ENCODE measurements around the gene ROBO2. TPM values are rescaled to one million over a fixed set of nuclear protein-coding genes. Genes with fewer than 3 reads are reported as not detected.

The ROBO2 gene
- total and polyA plus RNA-seq, 2 experiments from 2014 or later = 1.5 to 7.8 TPM

GRCh38 chr3:77324105-77324504, 284.2 kb downstream of the ROBO2 start:
- no peak for TF ChIP-seq ETS1 (IDR thresholded peaks at IDR 0.05)
- Mint-ChIP-seq H3K36me3 (ENCODE audit: low read depth) (no peaks in the 10 kb centered on the region), H3K27ac (no peak overlapping the region), H3K4me1 (peaks cover 5% of the 10 kb centered on the region; the same call in 2 of the 3 replicates), H3K4me3 (no peak overlapping the region), H3K9me3 (no peaks in the 10 kb centered on the region), H3K27me3 (ENCODE audit: insufficient read depth, low read depth, poor library complexity) (no peaks in the 10 kb centered on the region)
- DNase-seq (ENCODE audit: low spot score) (no peak), ATAC-seq (no peak)
- H3K4me1 ChIP-seq (ENCODE audit: insufficient read depth) = no peaks in the 10 kb centered on the region; the same call in 1 of the 2 replicates
- H3K27ac ChIP-seq (ENCODE audit: low read depth) = no peak overlapping the region
- H3K36me3 ChIP-seq (ENCODE audit: insufficient read depth) = no peaks in the 10 kb centered on the region
- no peak overlapping the region for H3K4me3 ChIP-seq
- no peak overlapping the region for H2AFZ ChIP-seq
- no peaks in the 10 kb centered on the region; the same call in 1 of the 2 replicates for H3K9me2 ChIP-seq (ENCODE audit: insufficient read depth)
- H3K27me3 ChIP-seq (ENCODE audit: insufficient read depth) = no peaks in the 10 kb centered on the region
- H3K79me2 ChIP-seq (replicated peaks; ENCODE audit: insufficient read depth) = no peaks in the 10 kb centered on the region
- no peaks in the 10 kb centered on the region for H3F3A ChIP-seq (replicated peaks; ENCODE audit: low read depth)
- no peaks in the 10 kb centered on the region for H4K20me1 ChIP-seq (replicated peaks; ENCODE audit: insufficient read depth)
- H3K4me2 ChIP-seq = no peak overlapping the region

- H3K27me3 Mint-ChIP-seq (ENCODE audit: insufficient read depth, low read depth, poor library complexity) = no peaks in the 10 kb centered on the region
- Histone ChIP-seq H3K27ac (ENCODE audit: low read depth) (no peak overlapping the region), H3K4me3 (no peak overlapping the region), H3K27me3 (ENCODE audit: insufficient read depth) (no peaks in the 10 kb centered on the region), H3K4me1 (ENCODE audit: insufficient read depth) (no peaks in the 10 kb centered on the region; the same call in 1 of the 2 replicates), H3F3A (replicated peaks; ENCODE audit: low read depth) (no peaks in the 10 kb centered on the region), H4K20me1 (replicated peaks; ENCODE audit: insufficient read depth) (no peaks in the 10 kb centered on the region), H2AFZ (no peak overlapping the region), H3K36me3 (ENCODE audit: insufficient read depth) (no peaks in the 10 kb centered on the region), H3K4me2 (no peak overlapping the region), H3K79me2 (replicated peaks; ENCODE audit: insufficient read depth) (no peaks in the 10 kb centered on the region), H3K9me2 (ENCODE audit: insufficient read depth) (no peaks in the 10 kb centered on the region; the same call in 1 of the 2 replicates)
- no peak overlapping the region for H3K4me3 Mint-ChIP-seq
- H3K4me1 Mint-ChIP-seq = peaks cover 2% of the 10 kb centered on the region; the same call in 2 of the 3 replicates
- no peaks in the 10 kb centered on the region for H3K36me3 Mint-ChIP-seq (ENCODE audit: low read depth)
- H3K9me3 Mint-ChIP-seq = no peaks in the 10 kb centered on the region
- H3K27ac Mint-ChIP-seq = no peak overlapping the region
- no peak for ATAC-seq
- no peak for DNase-seq (ENCODE audit: low spot score)
- TF ChIP-seq ETS1 (IDR thresholded peaks at IDR 0.05) (no peak), ZNF114 (CRISPR knock-in tag; IDR thresholded peaks at IDR 0.05) (no peak), POLR2AphosphoS5 (IDR thresholded peaks at IDR 0.05; ENCODE audit: low read depth) (no peak), CREB1 (CRISPR knock-in tag; IDR thresholded peaks at IDR 0.05; ENCODE audit: low read depth) (no peak), STAT1 (IDR thresholded peaks at IDR 0.05; ENCODE audit: unreplicated experiment) (no peak), ZNF462 (CRISPR knock-in tag; IDR thresholded peaks at IDR 0.05) (no peak), EZH2phosphoT487 (IDR thresholded peaks at IDR 0.05; ENCODE audit: unreplicated experiment) (no peak), REST (IDR thresholded peaks at IDR 0.05; ENCODE audit: unreplicated experiment) (no peak), ZNF331 (CRISPR knock-in tag; IDR thresholded peaks at IDR 0.05; ENCODE audit: low read depth) (no peak), JUNB (IDR thresholded peaks at IDR 0.05; ENCODE audit: unreplicated experiment) (no peak)
These were observed 285.4 kb downstream of the ROBO2 start for GRCh38 chr3:77325280-77325679.
